Measurements from ENCODE around the gene SEC31A. TPM values are rescaled to one million over a fixed set of nuclear protein-coding genes. Genes with fewer than 3 reads are reported as not detected.
"Not testable (repeated sequence)": the region's sequence is repeated elsewhere in the genome, so short reads cannot be mapped to it uniquely, and the experiment has no call there.

The SEC31A gene
- polyA plus RNA-seq, 1 experiment: 451 TPM

DNA sequence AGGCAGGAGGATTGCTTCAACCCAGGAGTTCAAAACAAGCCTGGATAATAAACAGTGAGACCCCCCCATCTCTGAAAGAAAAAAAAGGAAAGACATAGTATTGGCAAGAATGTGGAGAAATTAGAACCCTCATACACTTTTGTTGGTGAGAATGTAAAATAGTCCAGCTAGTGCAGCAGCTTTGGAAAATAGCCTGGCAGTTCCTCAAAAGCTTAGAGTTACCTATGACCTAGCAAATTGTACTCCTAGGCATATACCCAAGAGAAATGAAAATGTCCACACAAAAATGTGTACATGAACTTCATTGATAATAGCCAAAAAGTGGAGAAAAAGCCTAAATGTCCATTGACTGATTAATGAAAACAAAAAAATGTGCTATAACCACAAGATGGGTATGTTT lies 30.8 kb upstream of the SEC31A start:
- POLR2A ChIA-PET: no interaction called here
- H3K27me3 ChIP-seq (ENCODE audit: control insufficient read depth, insufficient read depth, low read length): no peaks in the 10 kb centered on the region
- CTCF ChIA-PET: no interaction called here

DNA sequence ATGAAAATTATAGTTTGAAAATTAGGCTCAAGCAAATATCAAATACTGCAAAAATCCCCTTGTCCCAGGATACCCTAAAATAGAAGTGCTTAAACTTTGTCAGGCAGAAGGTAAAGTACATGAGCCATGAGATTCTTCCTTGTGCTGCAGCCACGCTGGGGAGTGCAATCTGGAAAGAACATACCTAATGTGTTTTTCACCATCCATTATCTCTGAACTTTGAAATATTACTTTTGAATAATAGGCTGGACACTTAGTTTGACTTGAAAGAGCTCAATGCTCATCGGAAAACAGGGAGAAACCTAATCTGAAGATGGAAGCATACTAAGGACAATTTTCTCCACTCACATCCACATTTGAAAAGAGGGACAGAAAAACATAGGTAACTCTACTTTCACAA lies 28.4 kb upstream of the SEC31A start:
- H3K4me3 ChIP-seq (ENCODE audit: low read depth, low read length): no peak overlapping the region
- POLR2A ChIA-PET: no interaction called here
- H3K27me3 ChIP-seq (ENCODE audit: control insufficient read depth, insufficient read depth, low read length): no peaks in the 10 kb centered on the region
- no peak for DNase-seq (ENCODE audit: low read depth)
- CTCF ChIA-PET: no interaction called here
- TF ChIP-seq, protein P1, sequence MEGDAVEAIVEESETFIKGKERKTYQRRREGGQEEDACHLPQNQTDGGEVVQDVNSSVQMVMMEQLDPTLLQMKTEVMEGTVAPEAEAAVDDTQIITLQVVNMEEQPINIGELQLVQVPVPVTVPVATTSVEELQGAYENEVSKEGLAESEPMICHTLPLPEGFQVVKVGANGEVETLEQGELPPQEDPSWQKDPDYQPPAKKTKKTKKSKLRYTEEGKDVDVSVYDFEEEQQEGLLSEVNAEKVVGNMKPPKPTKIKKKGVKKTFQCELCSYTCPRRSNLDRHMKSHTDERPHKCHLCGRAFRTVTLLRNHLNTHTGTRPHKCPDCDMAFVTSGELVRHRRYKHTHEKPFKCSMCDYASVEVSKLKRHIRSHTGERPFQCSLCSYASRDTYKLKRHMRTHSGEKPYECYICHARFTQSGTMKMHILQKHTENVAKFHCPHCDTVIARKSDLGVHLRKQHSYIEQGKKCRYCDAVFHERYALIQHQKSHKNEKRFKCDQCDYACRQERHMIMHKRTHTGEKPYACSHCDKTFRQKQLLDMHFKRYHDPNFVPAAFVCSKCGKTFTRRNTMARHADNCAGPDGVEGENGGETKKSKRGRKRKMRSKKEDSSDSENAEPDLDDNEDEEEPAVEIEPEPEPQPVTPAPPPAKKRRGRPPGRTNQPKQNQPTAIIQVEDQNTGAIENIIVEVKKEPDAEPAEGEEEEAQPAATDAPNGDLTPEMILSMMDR (IDR thresholded peaks at IDR 0.05; ENCODE audit: insufficient read depth, low read depth, low read length): no peak
- H3K36me3 ChIP-seq (ENCODE audit: control insufficient read depth, insufficient read depth, low read length): no peaks in the 10 kb centered on the region; the same call in 1 of the 2 replicates

More for the DNA sequence above, 30.8 kb upstream of the SEC31A start:
- no peak for DNase-seq (ENCODE audit: low read depth)
- H3K4me3 ChIP-seq (ENCODE audit: low read depth, low read length): no peak overlapping the region
- H3K36me3 ChIP-seq (ENCODE audit: control insufficient read depth, insufficient read depth, low read length): no peaks in the 10 kb centered on the region; the same call in none of the 2 replicates
- TF ChIP-seq, protein P1 (IDR thresholded peaks at IDR 0.05; ENCODE audit: insufficient read depth, low read depth, low read length): no peak

DNA sequence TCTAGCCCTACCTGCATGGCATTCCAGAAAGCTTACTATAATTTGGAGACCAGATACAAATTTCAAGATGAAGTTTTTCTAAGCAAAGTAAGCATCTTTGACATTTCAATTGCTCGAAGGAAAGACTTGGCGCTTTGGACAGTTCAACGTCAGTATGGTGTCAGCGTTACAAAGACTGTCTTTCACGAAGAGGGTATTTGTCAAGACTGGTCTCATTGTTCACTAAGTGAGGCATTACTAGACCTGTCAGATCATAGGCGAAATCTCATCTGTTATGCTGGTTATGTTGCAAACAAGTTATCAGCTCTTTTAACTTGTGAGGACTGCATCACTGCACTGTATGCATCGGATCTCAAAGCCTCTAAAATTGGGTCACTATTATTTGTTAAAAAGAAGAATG lies 27.1 kb upstream of the SEC31A start:
- no peak for DNase-seq (ENCODE audit: low read depth)
- H3K27me3 ChIP-seq (ENCODE audit: control insufficient read depth, insufficient read depth, low read length): no peaks in the 10 kb centered on the region
- H3K4me3 ChIP-seq (ENCODE audit: low read depth, low read length): no peak overlapping the region
- no peaks in the 10 kb centered on the region; the same call in 1 of the 2 replicates for H3K36me3 ChIP-seq (ENCODE audit: control insufficient read depth, insufficient read depth, low read length)
- TF ChIP-seq, protein P1 (IDR thresholded peaks at IDR 0.05; ENCODE audit: insufficient read depth, low read depth, low read length): no peak
- ChIA-PET POLR2A (no interaction called here), CTCF (interaction anchor here (0.6 kb wide), 1 partner anchor 9 kb away, joined by 4 read pairs; no protein-coding TSS in a partner anchor)

DNA sequence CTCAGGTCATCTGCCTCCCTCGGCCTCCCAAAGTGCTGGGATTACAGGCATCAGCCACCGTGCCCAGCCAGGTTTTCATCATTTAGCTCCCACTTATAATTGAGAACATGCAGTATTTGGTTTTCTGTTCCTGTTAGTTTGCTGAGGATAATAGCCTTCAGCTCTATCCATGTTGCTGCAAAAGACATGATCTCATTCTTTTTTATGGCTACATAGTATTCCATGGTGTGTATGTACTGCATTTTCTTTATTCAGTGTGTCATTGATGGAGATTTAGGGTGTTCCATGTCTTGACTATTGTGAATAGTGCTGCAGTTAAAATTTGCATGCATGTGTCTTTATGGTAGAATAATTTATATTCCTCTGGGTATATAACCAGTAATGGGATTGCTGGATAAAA lies 23.0 kb upstream of the SEC31A start:
- POLR2A ChIA-PET: interaction anchor here (0.6 kb wide), 1 partner anchor 85 kb away, joined by 3 read pairs; no protein-coding TSS in a partner anchor
- CTCF ChIA-PET; H3K36me3 ChIP-seq (ENCODE audit: control insufficient read depth, insufficient read depth, low read length); H3K27me3 ChIP-seq (ENCODE audit: control insufficient read depth, insufficient read depth, low read length); DNase-seq (ENCODE audit: low read depth); H3K4me3 ChIP-seq (ENCODE audit: low read depth, low read length): not testable (repeated sequence)

DNA sequence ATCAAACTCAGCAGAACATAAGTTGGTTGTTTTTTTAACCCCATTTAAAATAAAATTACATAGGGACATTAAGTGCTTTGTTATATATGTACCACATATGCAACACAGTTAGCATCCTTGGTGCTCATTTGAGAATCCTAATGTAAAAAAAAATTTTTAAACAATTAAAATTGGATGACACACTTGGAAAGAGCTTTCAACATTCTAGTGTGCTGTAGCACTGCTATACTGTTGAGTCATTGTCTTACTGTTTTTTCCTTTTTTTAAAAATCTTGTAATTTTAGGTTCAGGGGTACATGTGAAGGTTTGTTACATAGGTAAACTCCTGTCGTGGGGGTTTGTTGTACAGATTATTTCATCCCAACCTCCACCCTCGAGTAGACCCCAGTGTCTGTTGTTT lies 22.4 kb upstream of the SEC31A start:
- ChIA-PET CTCF (no interaction called here), POLR2A (interaction anchor here (0.6 kb wide), 1 partner anchor 85 kb away, joined by 3 read pairs; no protein-coding TSS in a partner anchor)
- DNase-seq (ENCODE audit: low read depth): no peak
- no peak overlapping the region for H3K4me3 ChIP-seq (ENCODE audit: low read depth, low read length)
- TF ChIP-seq, protein P1 (IDR thresholded peaks at IDR 0.05; ENCODE audit: insufficient read depth, low read depth, low read length): no peak
- no peaks in the 10 kb centered on the region for H3K36me3 ChIP-seq (ENCODE audit: control insufficient read depth, insufficient read depth, low read length)
- no peaks in the 10 kb centered on the region for H3K27me3 ChIP-seq (ENCODE audit: control insufficient read depth, insufficient read depth, low read length)

DNA sequence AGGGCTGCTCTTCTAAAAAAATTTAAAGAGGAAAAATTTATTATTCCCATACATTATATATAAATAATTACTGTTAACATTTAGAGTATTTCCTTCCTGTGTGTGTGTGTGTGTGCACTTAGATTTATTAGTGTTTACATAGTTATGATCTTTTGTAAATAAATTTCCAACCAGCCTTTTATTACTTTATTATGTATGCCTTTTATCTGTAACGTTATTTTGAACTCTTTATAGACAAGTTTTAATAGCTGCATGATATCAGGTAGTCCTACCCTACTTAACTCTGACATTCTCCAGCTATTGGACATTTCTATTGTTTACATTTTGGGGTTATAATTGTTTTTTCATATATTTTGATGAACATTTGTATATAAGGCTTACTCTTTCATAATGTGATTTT lies 18.4 kb upstream of the SEC31A start:
- POLR2A ChIA-PET: no interaction called here
- Histone ChIP-seq H3K27me3 (ENCODE audit: control insufficient read depth, insufficient read depth, low read length) (no peaks in the 10 kb centered on the region), H3K4me3 (ENCODE audit: low read depth, low read length) (no peak overlapping the region), H3K36me3 (ENCODE audit: control insufficient read depth, insufficient read depth, low read length) (no peaks in the 10 kb centered on the region)
- no peak for DNase-seq (ENCODE audit: low read depth)
- TF ChIP-seq, protein P1 (IDR thresholded peaks at IDR 0.05; ENCODE audit: insufficient read depth, low read depth, low read length): no peak
- CTCF ChIA-PET: no interaction called here
